Measurements from ENCODE around the gene NDUFAF8.

Gene NDUFAF8

DNA sequence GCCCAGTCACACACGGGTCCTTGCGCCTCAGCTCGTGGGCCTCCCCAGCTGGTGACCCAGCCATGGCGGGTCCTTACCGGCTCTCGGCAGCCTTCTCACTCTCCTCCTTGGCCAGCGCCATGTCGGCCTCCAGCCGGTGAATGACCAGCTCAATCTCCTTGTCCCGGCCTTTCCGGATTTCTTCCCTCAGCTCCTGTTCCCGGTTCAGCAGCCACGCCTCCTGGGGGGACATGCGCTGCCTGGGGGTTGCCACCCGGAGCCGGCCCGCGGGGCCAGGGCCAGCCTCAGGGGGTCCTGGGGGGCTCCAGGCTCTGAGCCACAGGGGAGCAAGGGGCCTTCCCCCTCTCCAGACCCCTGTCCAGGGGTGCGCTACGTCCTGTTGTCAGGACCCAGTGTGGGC lies 48.0 kb upstream of the NDUFAF8 start:
- Histone ChIP-seq H3K36me3 (ENCODE audit: insufficient read depth) (no peaks in the 10 kb centered on the region), H3K4me1 (ENCODE audit: low read depth, poor library complexity, severe bottlenecking) (no peaks in the 10 kb centered on the region), H3K4me2 (no peak overlapping the region), H3K27me3 (ENCODE audit: insufficient read depth, low read depth) (peaks cover 4% of the 10 kb centered on the region; the same call in 1 of the 2 replicates), H4K20me1 (ENCODE audit: insufficient read depth) (no peaks in the 10 kb centered on the region), H3K9ac (no peak overlapping the region), H3K79me2 (ENCODE audit: insufficient read depth, low read depth) (no peaks in the 10 kb centered on the region), H2AFZ (ENCODE audit: low read depth) (no peak overlapping the region), H3K4me3 (IDR thresholded peaks at IDR 0.05; ENCODE audit: insufficient read depth, low read depth, low read length) (no peak overlapping the region), H3K27ac (no peak overlapping the region)
- TF ChIP-seq, protein P1, sequence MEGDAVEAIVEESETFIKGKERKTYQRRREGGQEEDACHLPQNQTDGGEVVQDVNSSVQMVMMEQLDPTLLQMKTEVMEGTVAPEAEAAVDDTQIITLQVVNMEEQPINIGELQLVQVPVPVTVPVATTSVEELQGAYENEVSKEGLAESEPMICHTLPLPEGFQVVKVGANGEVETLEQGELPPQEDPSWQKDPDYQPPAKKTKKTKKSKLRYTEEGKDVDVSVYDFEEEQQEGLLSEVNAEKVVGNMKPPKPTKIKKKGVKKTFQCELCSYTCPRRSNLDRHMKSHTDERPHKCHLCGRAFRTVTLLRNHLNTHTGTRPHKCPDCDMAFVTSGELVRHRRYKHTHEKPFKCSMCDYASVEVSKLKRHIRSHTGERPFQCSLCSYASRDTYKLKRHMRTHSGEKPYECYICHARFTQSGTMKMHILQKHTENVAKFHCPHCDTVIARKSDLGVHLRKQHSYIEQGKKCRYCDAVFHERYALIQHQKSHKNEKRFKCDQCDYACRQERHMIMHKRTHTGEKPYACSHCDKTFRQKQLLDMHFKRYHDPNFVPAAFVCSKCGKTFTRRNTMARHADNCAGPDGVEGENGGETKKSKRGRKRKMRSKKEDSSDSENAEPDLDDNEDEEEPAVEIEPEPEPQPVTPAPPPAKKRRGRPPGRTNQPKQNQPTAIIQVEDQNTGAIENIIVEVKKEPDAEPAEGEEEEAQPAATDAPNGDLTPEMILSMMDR (conservative IDR thresholded peaks at IDR 0.05; ENCODE audit: low read depth, low read length): no peak

DNA sequence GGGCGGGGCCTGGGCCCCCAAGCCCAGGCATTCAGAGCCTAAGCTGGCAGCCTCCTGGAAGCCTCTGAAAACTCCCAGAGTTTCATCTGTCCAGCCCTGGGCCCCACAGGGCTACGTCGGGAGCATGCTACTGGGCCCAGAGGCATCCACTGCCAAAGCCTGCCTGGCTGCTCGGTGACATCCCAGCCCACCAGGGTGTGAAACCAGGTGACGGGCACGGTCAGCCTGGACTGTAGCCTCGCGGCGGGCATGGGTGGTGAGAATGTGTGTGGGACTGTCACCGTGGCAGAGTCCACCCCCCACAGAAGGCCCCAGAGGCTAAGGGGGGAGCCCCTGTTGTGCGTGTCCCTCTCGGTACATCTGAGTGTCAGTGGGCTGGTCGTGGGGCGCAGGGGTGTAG lies 47.5 kb upstream of the NDUFAF8 start:
- Histone ChIP-seq H2AFZ (ENCODE audit: low read depth) (no peak overlapping the region), H3K9ac (no peak overlapping the region), H4K20me1 (ENCODE audit: insufficient read depth) (no peaks in the 10 kb centered on the region), H3K4me2 (no peak overlapping the region), H3K27ac (no peak overlapping the region), H3K4me1 (ENCODE audit: low read depth, poor library complexity, severe bottlenecking) (no peaks in the 10 kb centered on the region), H3K4me3 (IDR thresholded peaks at IDR 0.05; ENCODE audit: insufficient read depth, low read depth, low read length) (no peak overlapping the region), H3K27me3 (ENCODE audit: insufficient read depth, low read depth) (no peaks in the 10 kb centered on the region; the same call in 1 of the 2 replicates), H3K79me2 (ENCODE audit: insufficient read depth, low read depth) (no peaks in the 10 kb centered on the region), H3K36me3 (ENCODE audit: insufficient read depth) (no peaks in the 10 kb centered on the region)
- TF ChIP-seq, protein P1 (conservative IDR thresholded peaks at IDR 0.05; ENCODE audit: low read depth, low read length): no peak

DNA sequence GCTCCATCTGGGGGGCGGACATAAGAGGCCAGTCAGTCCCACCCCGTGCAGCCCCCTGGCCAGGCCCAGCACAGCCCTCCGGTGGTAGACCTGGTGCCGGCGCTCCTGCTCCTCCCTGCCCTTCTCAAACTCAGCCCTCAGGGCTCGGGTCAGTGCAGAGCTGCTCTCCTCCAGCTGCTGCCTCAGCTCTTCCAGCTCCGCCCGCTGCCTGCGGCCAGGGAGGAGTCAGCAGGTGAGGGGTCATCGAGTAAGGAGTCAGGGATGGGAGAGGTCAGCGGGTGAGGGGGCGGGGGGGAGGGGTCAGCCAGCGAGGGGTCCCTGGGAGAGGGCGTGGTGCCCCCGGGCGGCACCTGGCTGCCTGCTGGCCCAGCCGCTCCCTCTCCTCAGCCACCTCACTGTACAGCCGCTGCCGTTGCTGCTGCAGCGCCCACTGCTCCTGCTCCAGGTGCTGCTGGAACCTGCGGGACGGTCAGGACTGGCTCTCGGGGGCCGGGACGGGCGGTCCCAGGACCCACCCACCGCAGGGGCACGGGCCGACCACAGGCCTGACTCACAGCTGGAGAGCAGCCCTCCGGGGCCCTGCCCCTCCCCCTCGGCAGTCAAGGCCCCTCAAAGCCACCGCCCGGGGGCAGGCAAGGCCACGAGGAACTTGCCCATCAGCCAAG lies 46.6 kb upstream of the NDUFAF8 start:
- Histone ChIP-seq H3K4me2 (no peak overlapping the region), H2AFZ (ENCODE audit: low read depth) (no peak overlapping the region), H3K27ac (no peak overlapping the region), H3K4me1 (ENCODE audit: low read depth, poor library complexity, severe bottlenecking) (no peaks in the 10 kb centered on the region), H3K79me2 (ENCODE audit: insufficient read depth, low read depth) (no peaks in the 10 kb centered on the region), H3K4me3 (IDR thresholded peaks at IDR 0.05; ENCODE audit: insufficient read depth, low read depth, low read length) (no peak overlapping the region), H3K9ac (no peak overlapping the region), H3K36me3 (ENCODE audit: insufficient read depth) (no peaks in the 10 kb centered on the region), H3K27me3 (ENCODE audit: insufficient read depth, low read depth) (no peaks in the 10 kb centered on the region), H4K20me1 (ENCODE audit: insufficient read depth) (no peaks in the 10 kb centered on the region)
- TF ChIP-seq, protein P1 (conservative IDR thresholded peaks at IDR 0.05; ENCODE audit: low read depth, low read length): no peak

DNA sequence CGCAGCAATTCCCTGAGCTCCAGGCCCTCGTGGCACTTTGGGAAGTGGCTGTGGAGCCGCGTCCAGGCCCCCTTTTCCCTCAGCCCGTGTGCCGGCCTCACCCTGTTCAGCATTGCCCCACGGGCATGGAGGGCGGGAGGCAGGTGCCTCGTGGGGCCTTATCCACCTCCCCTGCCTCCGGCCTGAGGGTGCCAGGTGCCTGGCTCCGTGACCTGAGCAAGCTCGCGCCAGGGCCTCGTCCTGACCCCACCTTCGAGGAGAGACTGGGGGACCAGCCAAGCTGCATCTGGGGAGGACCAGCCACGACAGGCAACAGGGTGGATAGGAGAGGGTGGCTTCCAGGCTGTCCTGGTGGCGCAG lies 46.1 kb upstream of the NDUFAF8 start:
- H3K4me1 ChIP-seq (ENCODE audit: low read depth, poor library complexity, severe bottlenecking): no peaks in the 10 kb centered on the region
- no peak overlapping the region for H3K4me2 ChIP-seq
- TF ChIP-seq, protein P1 (conservative IDR thresholded peaks at IDR 0.05; ENCODE audit: low read depth, low read length): no peak
- H2AFZ ChIP-seq (ENCODE audit: low read depth): no peak overlapping the region
- no peaks in the 10 kb centered on the region for H3K36me3 ChIP-seq (ENCODE audit: insufficient read depth)
- H3K79me2 ChIP-seq (ENCODE audit: insufficient read depth, low read depth): no peaks in the 10 kb centered on the region
- H3K27me3 ChIP-seq (ENCODE audit: insufficient read depth, low read depth): no peaks in the 10 kb centered on the region
- H4K20me1 ChIP-seq (ENCODE audit: insufficient read depth): no peaks in the 10 kb centered on the region
- H3K4me3 ChIP-seq (IDR thresholded peaks at IDR 0.05; ENCODE audit: insufficient read depth, low read depth, low read length): no peak overlapping the region
- H3K27ac ChIP-seq: no peak overlapping the region
- H3K9ac ChIP-seq: no peak overlapping the region

Data from KMS-11 (cell line).